ENCODE measurements around the gene ORC6.

- TF ChIP-seq CTCF (IDR thresholded peaks at IDR 0.05; ENCODE audit: low read length) (no peak), EZH2 (IDR thresholded peaks at IDR 0.05; ENCODE audit: borderline replicate concordance, low read length) (no peak)
These were observed 41.6 kb downstream of the ORC6 start for GRCh38 chr16:46730801-46731690.

Data from OCI-LY1 (cell line).